Endometrium (tissue), 2 donors: ENCODE measurements around the gene TMEM234.

Experiments used
- FAIRE-seq: peaks from 2 replicates; lab custom pipeline; 2012; peaks lifted over from hg19 to GRCh38; lab: Jason Lieb, UNC
- donor health status: control.
- donor health status: control.

TMEM234 gene

GRCh38 chr1:32199717-32200072, 22.5 kb downstream of the TMEM234 start:
- no peak for FAIRE-seq

- FAIRE-seq: no peak
Observed at GRCh38 chr1:32199043-32199716, 23.0 kb downstream of the TMEM234 start.

DNA sequence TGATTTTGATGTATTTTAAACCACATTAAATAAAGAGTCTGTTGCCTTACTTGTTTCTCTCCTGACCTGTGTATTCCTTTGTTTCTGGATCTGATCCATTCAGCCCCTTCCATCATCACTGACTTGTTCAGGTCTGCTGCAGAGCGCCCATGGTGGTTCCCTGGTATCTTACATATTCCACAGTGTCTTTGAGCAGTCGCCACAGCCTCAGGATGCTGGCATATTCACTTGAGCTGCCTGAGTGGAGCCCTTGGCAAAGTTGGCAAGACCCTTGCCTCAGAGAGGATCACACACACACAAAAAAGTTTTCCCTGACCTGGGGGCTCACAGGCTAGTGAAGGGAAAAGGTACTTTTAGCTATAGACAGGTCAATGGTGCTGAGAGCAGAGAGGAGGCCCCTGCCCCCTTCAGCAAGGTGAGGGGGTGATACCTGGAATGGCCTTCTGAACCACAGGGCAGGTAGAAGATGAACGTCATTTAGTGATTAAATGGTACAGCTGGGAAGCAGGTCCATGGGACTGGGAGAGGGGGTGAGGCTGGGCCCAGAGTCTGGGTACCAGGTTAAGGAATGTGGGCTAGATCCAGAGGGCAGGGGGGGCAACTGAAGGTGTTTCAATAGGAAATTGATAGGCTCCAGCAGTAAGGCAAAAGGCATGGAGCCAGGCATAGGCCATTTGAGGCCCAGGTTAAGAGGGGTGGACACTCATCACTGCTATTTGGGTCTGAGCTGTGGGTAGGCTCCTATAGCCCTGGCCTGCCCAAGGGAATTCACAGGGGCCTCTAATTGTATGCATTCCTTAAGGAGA, 23.7 kb downstream of the TMEM234 start:
- FAIRE-seq: no peak

DNA sequence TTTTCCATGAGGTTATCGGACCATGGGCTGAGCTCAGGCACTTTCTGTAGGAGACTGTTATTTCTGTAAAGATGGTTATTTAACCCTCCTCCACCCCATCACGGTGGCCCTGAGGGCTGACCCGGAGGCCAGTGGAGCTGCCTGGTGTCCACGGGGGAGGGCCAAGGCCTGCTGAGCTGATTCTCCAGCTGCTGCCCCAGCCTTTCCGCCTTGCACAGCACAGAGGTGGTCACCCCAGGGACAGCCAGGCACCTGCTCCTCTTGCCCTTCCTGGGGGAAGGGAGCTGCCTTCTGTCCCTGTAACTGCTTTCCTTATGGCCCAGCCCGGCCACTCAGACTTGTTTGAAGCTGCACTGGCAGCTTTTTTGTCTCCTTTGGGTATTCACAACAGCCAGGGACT, 24.3 kb downstream of the TMEM234 start:
- no peak for FAIRE-seq

GRCh38 chr1:32197074-32197473, 25.1 kb downstream of the TMEM234 start:
- no peak for FAIRE-seq

DNA sequence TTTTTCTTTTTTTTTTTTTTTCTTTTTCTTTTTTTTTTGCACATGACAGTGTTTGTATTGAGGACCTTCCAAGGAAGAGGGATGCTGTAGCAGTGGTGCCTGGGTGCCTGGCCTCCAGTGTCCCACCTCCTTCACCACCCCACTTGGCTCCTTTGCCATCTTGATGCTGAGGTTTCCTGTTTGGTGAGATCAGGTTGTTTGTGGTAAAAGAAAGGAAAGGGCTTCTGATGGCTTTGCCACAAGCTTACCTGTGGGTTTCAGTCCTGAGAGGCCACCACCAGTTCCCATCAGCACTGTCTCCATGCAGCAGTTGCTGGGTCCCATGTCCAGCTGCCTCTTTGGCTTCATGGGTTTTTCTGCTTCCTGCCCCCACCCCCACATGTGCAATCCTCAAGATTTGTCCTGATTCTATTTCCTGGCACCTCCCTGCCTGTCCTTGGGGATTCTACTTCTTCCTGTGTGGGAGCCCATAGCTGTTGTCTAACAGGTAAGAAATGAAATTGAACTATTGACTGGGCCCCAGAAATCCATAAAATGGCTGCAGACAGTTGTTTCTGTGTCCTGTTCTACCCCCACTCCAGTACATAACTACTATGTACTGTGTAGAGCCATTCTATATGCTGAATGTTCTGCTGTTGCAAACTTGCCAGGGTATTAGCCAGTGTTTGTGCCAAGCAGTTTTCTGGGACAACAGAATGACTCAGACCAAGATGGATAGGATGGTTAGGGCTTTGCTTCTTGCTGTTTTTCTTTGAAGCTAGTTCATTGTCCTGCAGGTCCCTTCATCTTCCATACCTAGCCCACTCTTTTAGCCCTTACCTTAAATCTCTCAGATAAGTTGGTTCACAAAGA, 26.0 kb downstream of the TMEM234 start:
- FAIRE-seq: no peak

GRCh38 chr1:32195531-32195930, 26.6 kb downstream of the TMEM234 start:
- FAIRE-seq: no peak

GRCh38 chr1:32194984-32195383, 27.2 kb downstream of the TMEM234 start:
- no peak for FAIRE-seq

DNA sequence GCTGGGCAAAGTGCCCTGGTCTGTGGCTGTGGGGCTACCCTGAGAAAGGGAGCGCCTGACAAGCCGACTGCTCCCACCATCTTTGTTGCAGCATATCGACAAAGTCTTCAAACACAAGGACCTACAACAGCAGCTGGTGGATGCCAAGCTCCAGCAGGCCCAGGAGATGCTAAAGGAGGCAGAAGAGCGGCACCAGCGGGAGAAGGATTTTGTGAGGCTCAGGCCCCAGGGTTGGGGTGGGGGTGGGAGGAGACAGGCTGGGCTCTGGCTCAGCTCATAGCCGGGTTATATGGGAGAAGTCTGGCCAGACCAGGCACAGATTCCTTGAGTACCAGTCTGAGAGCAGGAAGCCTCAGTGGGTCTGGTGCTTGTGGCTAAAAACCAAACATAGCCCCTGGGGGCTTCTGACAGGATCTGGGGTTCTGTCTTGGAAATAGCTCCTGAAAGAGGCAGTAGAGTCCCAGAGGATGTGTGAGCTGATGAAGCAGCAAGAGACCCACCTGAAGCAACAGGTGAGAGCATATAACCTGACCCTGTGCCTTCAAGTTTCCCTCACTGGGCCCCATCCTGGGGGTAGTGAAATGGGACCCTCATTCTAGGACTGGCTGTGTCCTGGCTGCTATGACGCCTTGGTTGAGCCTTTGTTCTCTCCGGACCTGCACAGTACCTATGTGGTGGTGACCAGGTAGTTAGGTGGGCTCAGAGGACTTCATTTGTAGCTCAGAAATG, 29.8 kb downstream of the TMEM234 start:
- FAIRE-seq: no peak

- no peak for FAIRE-seq
Observed at GRCh38 chr1:32187850-32188249, 34.3 kb downstream of the TMEM234 start.

DNA sequence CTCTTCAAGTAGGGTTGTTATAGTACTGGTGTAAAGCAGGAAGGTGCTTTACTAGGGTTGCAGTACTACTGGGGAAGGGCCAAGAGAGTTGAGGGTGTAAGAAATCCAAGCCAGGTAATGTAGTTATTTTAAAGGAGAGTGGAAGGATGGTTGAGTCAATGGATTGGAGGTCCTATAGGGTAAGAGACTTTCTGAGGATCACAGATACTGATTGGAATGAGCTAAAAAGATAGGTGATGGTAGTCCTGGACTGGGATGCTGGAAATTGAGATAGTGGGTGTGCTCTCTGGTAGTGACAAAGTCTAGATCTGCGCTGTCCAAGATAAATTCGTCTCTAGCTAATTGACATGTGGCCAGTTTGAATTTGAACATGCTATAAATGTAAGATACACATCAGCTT, 35.7 kb downstream of the TMEM234 start:
- no peak for FAIRE-seq

- FAIRE-seq: no peak
Observed at GRCh38 chr1:32186077-32186476, 36.1 kb downstream of the TMEM234 start.

DNA sequence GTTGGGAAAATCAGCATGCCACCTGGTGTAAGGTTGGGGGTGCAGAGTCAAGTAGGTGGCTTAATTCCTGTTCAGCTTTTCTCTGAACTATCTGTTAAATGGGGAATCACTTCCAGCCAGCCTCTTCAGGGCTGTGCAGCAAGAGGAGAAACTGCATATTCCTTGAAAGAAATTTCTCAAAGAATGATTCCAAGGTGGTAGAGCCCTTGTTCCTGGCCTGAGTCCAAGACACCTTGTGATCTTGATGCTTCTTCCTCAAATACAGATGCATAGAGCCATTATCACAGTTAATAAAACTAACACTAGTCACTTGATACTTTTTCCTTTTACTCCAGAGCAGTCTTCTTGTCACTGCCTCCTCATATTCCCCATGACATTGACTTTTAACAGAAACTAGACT, 37.5 kb downstream of the TMEM234 start:
- no peak for FAIRE-seq

GRCh38 chr1:32182060-32182459, 40.1 kb downstream of the TMEM234 start:
- FAIRE-seq: no peak

- no peak for FAIRE-seq
Observed at GRCh38 chr1:32181563-32181962, 40.6 kb downstream of the TMEM234 start.

GRCh38 chr1:32181065-32181464, 41.1 kb downstream of the TMEM234 start:
- no peak for FAIRE-seq

- no peak for FAIRE-seq
Observed at GRCh38 chr1:32180186-32181060, 41.7 kb downstream of the TMEM234 start.

DNA sequence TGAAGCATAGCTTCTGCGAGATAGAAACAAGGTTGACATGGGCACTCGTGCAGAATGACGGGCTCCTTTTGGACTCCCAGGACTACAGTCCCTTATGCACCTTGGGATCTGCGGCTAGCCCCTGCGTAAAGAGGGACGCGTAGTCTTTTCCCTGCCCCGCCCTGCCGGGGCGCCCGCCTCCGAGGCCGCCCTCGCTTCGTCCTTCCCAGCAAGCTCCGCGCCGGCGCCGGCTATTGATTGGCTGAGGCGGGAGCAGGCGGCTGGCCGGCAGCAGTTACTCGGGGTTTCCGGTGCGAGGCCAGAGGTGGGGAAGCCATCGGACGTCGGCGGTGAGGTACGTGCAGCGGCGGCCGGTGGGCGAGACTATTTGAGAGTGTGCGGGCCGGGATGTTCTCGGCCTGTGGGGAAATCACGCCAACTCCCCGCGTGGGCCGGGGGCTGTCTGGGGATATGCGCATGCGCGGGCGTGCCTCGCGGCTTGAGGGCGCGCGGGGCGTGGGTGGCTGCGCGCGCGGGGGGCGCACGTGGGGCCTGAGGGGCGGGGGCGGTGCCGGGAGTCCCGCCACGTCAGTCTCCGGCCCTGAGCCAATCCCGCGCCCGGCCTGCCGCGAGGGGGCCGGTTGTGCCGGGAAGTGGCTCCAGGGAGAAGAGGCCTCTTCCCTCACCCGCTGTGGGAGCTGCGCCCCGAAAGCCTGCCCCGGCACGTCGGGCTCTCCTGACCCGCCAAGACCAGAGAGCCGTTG, 42.5 kb downstream of the TMEM234 start, which contains the start of gene TXLNA:
Gene TXLNA (plus strand): TSS at position 233 of the 743 bp plus-strand sequence. CDS start 671 bp downstream, outside the sequence.
- FAIRE-seq: no peak

- FAIRE-seq: no peak
Observed at GRCh38 chr1:32179193-32179442, 43.0 kb downstream of the TMEM234 start.

DNA sequence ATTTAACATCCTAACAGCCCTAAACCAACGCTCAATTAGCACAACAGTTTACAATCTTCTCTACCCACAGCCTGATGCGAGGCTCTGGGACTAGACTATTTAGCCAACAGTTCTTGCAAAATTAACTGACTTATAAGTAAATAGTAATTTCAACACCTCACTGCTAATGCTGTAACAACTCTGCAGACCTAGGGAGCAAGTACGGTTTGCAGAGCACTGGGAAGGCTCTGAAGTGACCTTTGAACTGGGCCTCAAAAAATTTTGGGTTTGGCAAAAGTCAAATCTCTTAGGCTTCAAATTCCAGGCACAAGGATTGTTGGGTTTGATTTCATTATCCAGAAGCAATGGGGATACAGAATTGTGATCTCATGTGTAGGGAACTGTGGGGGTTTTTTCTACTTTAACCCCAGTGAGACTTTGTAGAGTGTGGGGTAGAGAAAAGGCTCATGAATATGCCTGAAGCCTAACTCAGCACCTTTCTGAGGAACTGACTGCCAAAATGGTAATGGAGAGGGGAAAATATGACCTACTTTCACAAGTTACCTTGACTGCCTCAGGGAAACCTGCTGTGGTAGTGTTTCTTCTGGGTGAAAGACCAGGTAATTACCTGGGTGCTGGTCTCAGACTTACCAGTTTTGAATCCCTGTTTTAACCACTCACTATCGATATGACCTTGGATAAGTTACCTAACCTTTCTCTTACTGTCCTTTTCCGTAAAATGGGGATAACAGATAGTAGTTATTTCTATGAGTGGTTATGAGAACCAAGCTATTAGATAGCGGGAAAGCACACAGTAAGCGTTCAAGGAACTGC, 43.6 kb downstream of the TMEM234 start:
- FAIRE-seq: no peak
